RCC 7860 (cell line): ENCODE data around the gene SPATA9.
A peak's percentile ranks its signal among the peaks of the same experiment; 100 is the strongest.
"Not testable (repeated sequence)": the region's sequence is repeated elsewhere in the genome, so short reads cannot be mapped to it uniquely, and the experiment has no call there.

Experiments
- DNase-seq: peaks from one replicate; pipeline ENCODE4 v3.0.0-alpha.2; 2015; ENCODE audit warnings: low spot score
- FAIRE-seq: peaks from 2 replicates; lab custom pipeline; 2012; peaks lifted over from hg19 to GRCh38; lab: Jason Lieb, UNC

Gene SPATA9

GRCh38 chr5:95717439-95717838 lies 34.6 kb upstream of the SPATA9 start:
- FAIRE-seq (no peak), DNase-seq (no peak)

- DNase-seq: peak; percentile 48
- no peak for FAIRE-seq
Measured at GRCh38 chr5:95715799-95716461, 33.1 kb upstream of the SPATA9 start.

GRCh38 chr5:95713960-95714710 lies 31.3 kb upstream of the SPATA9 start:
- no peak for FAIRE-seq

DNA sequence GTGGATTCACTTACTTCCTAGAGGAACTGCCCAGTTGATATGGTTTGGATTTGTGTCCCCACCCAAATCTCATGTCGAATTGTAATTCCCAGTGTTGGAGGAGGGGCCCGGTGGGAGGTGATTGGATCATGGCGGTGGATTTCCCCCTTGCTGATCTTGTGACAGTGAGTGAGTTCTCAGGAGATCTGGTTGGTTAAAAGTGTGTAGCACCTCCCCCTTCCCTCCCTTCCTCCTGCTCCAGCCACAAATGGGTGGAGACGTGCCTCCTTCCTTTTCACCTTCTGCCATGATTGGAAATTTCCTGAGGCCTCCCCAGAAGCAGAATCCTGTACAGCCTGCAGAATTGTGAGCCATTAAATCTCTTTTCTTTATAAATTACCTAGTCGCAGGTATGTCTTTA lies 30.5 kb upstream of the SPATA9 start:
- not testable (repeated sequence) for FAIRE-seq

More at GRCh38 chr5:95713960-95714710, 31.3 kb upstream of the SPATA9 start:
- DNase-seq: no peak

GRCh38 chr5:95712347-95712958 lies 29.7 kb upstream of the SPATA9 start:
- DNase-seq: peak; percentile 93

More for the DNA sequence above, 30.5 kb upstream of the SPATA9 start:
- not testable (repeated sequence) for DNase-seq

GRCh38 chr5:95711501-95712346 lies 28.9 kb upstream of the SPATA9 start:
- FAIRE-seq: no peak
- no peak for DNase-seq

More at GRCh38 chr5:95712347-95712958, 29.7 kb upstream of the SPATA9 start:
- peak; percentile 87 for FAIRE-seq

- not testable (repeated sequence) for DNase-seq, FAIRE-seq
Measured at GRCh38 chr5:95710651-95711500, 28.1 kb upstream of the SPATA9 start.

DNA sequence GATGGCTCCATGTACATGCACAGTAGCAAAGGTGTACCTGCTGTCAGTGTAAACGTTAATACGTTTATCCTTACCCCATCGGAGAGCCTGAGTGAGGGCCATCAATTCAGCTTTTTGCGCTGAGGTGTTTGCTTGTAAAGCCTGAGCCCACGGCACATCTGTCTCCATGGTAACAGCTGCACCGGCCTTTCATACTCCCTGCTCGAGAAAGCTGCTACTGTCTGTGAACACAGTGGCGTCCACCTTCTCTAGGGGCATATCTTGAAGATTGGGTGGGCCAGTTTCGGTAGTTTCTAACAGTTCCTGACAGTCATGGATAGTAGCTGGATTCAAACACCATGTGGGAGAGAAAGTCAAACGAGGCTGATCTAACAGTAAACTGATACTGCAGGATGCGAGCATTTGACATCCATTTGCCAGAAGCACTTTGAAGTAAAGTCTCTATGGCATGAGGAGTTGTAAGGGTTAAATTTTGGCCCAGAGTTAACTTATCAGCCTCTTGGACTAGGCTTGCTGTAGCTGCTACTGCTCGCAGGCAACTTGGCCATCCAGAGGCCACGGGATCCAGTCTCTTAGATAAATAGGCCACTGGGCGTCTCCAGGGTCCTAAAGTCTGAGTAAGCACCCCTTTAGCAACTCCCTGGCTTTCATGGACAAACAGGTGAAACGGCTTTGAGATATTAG lies 27.3 kb upstream of the SPATA9 start:
- FAIRE-seq: no peak

DNA sequence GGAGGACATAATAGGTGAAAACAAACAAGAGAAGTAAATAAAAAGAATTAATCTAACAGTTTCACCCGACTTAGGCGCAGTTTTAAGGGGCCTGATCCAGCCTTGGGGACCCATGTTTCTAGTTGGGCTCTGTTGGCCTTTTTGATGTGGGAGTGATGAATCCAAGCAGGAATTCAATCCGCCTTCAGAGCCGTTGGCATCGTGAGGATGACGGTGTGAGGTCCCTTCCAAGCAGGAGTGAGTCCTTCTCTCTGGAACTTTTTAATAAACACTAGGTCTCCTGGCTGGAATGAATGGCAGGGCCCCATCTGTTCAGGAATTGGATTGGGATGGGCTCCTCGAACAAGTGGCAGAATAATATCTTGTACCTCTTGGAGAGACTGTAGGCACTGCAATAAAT lies 26.1 kb upstream of the SPATA9 start:
- DNase-seq (no peak), FAIRE-seq (no peak)

More for the DNA sequence above, 27.3 kb upstream of the SPATA9 start:
- no peak for DNase-seq

GRCh38 chr5:95707534-95708188 lies 24.9 kb upstream of the SPATA9 start:
- not testable (repeated sequence) for FAIRE-seq, DNase-seq

GRCh38 chr5:95707055-95707454 lies 24.3 kb upstream of the SPATA9 start:
- no peak for FAIRE-seq
- no peak for DNase-seq

DNA sequence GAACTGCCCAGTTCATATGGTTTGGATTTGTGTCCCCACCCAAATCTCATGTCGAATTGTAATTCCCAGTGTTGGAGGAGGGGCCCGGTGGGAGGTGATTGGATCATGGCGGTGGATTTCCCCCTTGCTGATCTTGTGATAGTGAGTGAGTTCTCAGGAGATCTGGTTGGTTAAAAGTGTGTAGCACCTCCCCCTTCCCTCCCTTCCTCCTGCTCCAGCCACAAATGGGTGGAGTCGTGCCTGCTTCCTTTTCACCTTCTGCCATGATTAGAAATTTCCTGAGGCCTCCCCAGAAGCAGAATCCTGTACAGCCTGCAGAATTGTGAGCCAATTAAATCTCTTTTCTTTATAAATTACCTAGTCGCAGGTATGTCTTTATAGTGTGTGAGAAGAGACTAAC lies 23.4 kb upstream of the SPATA9 start:
- FAIRE-seq, DNase-seq: not testable (repeated sequence)

DNA sequence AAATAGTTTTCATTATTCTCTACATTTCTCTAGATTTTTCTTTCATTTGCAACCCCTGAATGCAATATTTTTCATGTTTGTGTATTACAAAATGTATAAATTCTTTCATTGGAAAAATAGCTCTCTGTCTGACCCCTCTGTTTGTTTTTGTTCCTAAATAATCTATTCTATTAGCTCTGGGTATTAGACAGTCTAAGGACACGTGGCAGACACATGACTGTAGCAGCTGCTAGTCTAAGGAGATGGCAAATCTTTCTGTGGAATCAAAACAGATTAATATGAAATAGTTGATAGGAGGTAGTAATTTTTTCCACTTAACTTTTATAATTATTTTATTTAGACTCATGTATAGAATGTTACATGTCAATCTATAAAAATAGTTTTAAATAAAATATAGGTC lies 21.4 kb upstream of the SPATA9 start:
- DNase-seq: no peak
- FAIRE-seq: no peak

GRCh38 chr5:95701074-95701473 lies 18.3 kb upstream of the SPATA9 start:
- no peak for FAIRE-seq

GRCh38 chr5:95699337-95699736 lies 16.5 kb upstream of the SPATA9 start:
- DNase-seq: no peak
- FAIRE-seq: no peak

More at GRCh38 chr5:95701074-95701473, 18.3 kb upstream of the SPATA9 start:
- DNase-seq: no peak

GRCh38 chr5:95697781-95698681 lies 15.2 kb upstream of the SPATA9 start:
- FAIRE-seq (no peak), DNase-seq (peak; percentile 33)

DNA sequence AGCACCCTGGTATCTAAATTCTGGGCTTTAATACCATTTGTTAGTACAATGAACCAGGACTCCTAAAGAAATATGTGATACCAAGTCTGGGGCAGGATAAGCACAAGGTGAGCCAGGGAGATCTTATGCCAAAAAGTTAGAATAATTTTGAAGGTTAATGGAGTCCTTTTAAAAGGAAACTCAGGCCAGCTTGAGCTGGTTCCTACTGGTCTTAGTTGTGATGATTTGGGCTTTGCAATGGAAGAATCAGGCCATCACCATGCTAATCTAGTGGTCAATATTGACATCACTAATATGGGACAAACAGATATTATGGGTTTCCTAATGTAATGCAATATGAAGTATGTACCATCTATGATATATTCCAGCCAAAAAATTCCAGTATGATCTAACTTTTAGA lies 7.5 kb upstream of the SPATA9 start:
- FAIRE-seq: no peak

DNA sequence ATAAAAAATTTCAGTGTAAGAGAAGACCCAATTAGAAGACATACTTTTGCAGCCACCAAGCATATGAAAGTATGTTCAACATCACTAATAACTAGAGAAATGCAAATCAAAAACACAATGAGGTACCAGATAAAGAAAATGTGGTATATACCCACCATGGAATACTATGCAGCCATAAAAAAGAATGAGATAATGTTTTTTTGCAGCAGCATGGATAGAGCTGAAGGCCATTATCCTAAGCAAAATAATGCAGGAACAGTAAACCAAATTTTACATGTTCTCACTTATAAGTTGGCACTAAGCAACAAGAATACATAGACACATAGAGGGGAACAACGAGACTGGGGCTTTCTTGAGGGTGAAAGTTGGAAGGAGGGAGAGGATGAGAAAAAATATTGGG lies 6.9 kb upstream of the SPATA9 start:
- FAIRE-seq: no peak
- DNase-seq: no peak

More for the DNA sequence above, 7.5 kb upstream of the SPATA9 start:
- no peak for DNase-seq
